ENCODE measurements around the gene CYP3A7. TPM values are rescaled to one million over a fixed set of nuclear protein-coding genes. Genes with fewer than 3 reads are reported as not detected.

CYP3A7 gene
- total and polyA plus RNA-seq, 2 of the 4 experiments (the other 2 are of a cell fraction) = not detected

DNA sequence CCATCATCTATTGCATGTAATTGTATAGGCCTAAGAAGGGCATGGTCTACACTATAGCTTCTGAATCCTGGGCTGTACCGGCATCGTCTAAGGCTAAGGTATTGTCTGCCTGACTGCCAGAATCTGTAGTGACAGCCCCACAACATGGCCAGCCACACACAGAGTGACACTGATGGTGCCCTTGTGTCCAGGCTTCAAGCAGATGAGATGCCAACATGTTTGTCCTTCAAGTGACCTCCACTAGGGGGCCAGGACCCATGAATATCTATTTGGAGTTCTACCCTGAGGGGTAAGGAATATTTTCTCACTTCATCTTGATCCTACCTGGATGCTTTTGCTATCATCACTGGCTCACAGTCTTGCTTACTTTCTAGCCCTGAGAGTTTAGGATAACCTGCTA, 1.5 kb downstream of the CYP3A7 start:
- dilution Hi-C loops (cut with HindIII; ENCODE audit: low sequenced_read_pairs, unreplicated experiment) (no loop called here), in situ Hi-C loops (cut with MboI; ENCODE audit: low sequenced_read_pairs) (no loop called here), intact Hi-C loops (cut with micrococcal nuclease) (no loop called here)
- no peaks in the 10 kb centered on the region for H4K20me1 ChIP-seq (ENCODE audit: insufficient read depth, low read length)
- TF ChIP-seq CTCF (conservative IDR thresholded peaks at IDR 0.05; ENCODE audit: low read depth, low read length) (no peak), CEBPB (IDR thresholded peaks at IDR 0.05; ENCODE audit: low read depth, low read length) (no peak), NFE2L2 (IDR thresholded peaks at IDR 0.05; ENCODE audit: low read depth, low read length) (no peak), MAFK (IDR thresholded peaks at IDR 0.05; ENCODE audit: low read depth, low read length) (no peak), ELK1 (IDR thresholded peaks at IDR 0.05; ENCODE audit: borderline replicate concordance, low read depth, low read length) (no peak), CHD1 (IDR thresholded peaks at IDR 0.05; ENCODE audit: low read depth, low read length) (no peak), BHLHE40 (IDR thresholded peaks at IDR 0.05; ENCODE audit: low read depth, low read length) (no peak), SMC3 (IDR thresholded peaks at IDR 0.05; ENCODE audit: low read depth, low read length) (no peak), USF2 (IDR thresholded peaks at IDR 0.05; ENCODE audit: low read depth, low read length) (no peak), RAD21 (IDR thresholded peaks at IDR 0.05; ENCODE audit: low read length) (no peak), FOS (IDR thresholded peaks at IDR 0.05; ENCODE audit: low read depth, low read length) (no peak), MXI1 (IDR thresholded peaks at IDR 0.05; ENCODE audit: borderline replicate concordance, low read depth, low read length) (no peak), POLR2A (IDR thresholded peaks at IDR 0.05; ENCODE audit: low read depth, low read length) (no peak), MAZ (IDR thresholded peaks at IDR 0.05; ENCODE audit: borderline replicate concordance, low read depth, low read length) (no peak), RFX5 (IDR thresholded peaks at IDR 0.05; ENCODE audit: low read depth, low read length) (no peak), RCOR1 (IDR thresholded peaks at IDR 0.05; ENCODE audit: insufficient replicate concordance, low read length) (no peak)
- H3K36me3 ChIP-seq (ENCODE audit: control insufficient read depth, insufficient read depth, low read length) = no peaks in the 10 kb centered on the region
- ChIA-PET POLR2A (ENCODE audit: unreplicated experiment) (no interaction called here), CTCF (no interaction called here)
- H3K9me3 ChIP-seq (ENCODE audit: control insufficient read depth, insufficient read depth, low read length) = no peaks in the 10 kb centered on the region
- BruUV-seq (replicated peaks) = no TSS peak
- no peak overlapping the region for H2BK5ac ChIP-seq (ENCODE audit: low read depth, low read length, poor library complexity, severe bottlenecking)
- no peak overlapping the region for H3K18ac ChIP-seq (ENCODE audit: low read depth, low read length)
- no peaks in the 10 kb centered on the region for H3K9me1 ChIP-seq (ENCODE audit: insufficient read depth, low read length)
- H2AK5ac ChIP-seq (ENCODE audit: low read depth, low read length) = no peak overlapping the region
- DNase-seq = no peak
- H3K27ac ChIP-seq (ENCODE audit: insufficient read depth, low read length) = no peak overlapping the region
- H3K79me1 ChIP-seq (ENCODE audit: low read depth in 1 of 2, low read length in 2 of 2) = no peaks in the 10 kb centered on the region
- H4K8ac ChIP-seq (ENCODE audit: low read depth in 2 of 2, low read length in 2 of 2) = no peak overlapping the region
- no peak for ATAC-seq (ENCODE audit: low read depth)
- H2BK20ac ChIP-seq (ENCODE audit: low read depth, low read length) = no peak overlapping the region
- no peak overlapping the region for H2AK9ac ChIP-seq (replicated peaks; ENCODE audit: low read depth, low read length, poor library complexity)
- 80% methylated on average over 1 of the region's 2 CpGs; no CpG with 5 or more reads in 1 of the 2 experiments for WGBS, 2 experiments (ENCODE audit: extremely low coverage in 2 of 2, insufficient read length in 1 of 2)
- no peak overlapping the region for H4K5ac ChIP-seq (ENCODE audit: low read depth, low read length)
- H2BK120ac ChIP-seq (ENCODE audit: low read depth, low read length) = no peak overlapping the region
- H3K4me3 ChIP-seq (ENCODE audit: insufficient read depth, low read depth, low read length) = no peak overlapping the region
- no peak overlapping the region for H3K4me2 ChIP-seq (ENCODE audit: low read depth, low read length)
- H2BK15ac ChIP-seq (ENCODE audit: low read depth, low read length) = no peak overlapping the region
- no peak overlapping the region for H2AFZ ChIP-seq (replicated peaks; ENCODE audit: low read length, poor library complexity)
- H3K56ac ChIP-seq (ENCODE audit: extremely low read depth, insufficient read depth, low read length) = no peak overlapping the region
- no peak overlapping the region for H4K91ac ChIP-seq (ENCODE audit: insufficient read depth, low read depth, low read length)
- H3K4me1 ChIP-seq (ENCODE audit: control insufficient read depth, insufficient read depth, low read length) = 0 out of 2 replicates have a peak, but pooled peaks cover 2% of the 10 kb centered on the region
- H3K14ac ChIP-seq (replicated peaks; ENCODE audit: low read depth, low read length) = no peak overlapping the region
- H3K4ac ChIP-seq (ENCODE audit: low read depth, low read length) = no peak overlapping the region
- H3K27me3 ChIP-seq (ENCODE audit: control insufficient read depth, insufficient read depth, low read length) = peaks cover 2% of the 10 kb centered on the region
- no peak overlapping the region for H3K9ac ChIP-seq (ENCODE audit: low read depth, low read length)
- H3K23ac ChIP-seq (ENCODE audit: low read depth, low read length) = no peak overlapping the region

Measured in IMR-90 (cell line).